Anterior cingulate cortex (tissue), 58 donors: ENCODE measurements around the gene SIRPB2.

Source experiments
- DNase-seq, 58 donors: peaks; one replicate each; lab custom pipeline; 2025; lab: John Stamatoyannopoulos, UW

The SIRPB2 gene

DNA sequence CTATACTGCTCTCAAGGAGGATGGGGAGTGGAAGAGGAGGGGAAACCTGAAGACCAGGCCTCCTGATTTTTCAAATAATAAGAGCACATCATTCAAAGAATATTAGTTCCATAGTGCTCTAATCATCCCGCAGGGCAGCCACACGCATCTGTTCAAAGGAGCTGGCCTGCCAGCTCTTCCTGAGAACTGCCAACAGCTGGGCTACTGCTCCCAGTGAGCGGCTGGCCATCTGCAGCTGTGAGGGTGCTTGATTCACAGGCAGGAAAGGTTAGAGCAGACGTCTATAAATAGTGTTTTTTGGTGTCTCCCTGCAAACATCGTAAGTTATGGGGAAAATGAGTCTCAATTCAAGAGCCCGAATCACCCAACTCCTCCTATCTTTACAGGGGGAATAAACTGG is 41.9 kb downstream of the SIRPB2 start:
- DNase-seq: no peak

- no peak for DNase-seq
Measured at GRCh38 chr20:1448081-1448620, 43.1 kb downstream of the SIRPB2 start.

DNA sequence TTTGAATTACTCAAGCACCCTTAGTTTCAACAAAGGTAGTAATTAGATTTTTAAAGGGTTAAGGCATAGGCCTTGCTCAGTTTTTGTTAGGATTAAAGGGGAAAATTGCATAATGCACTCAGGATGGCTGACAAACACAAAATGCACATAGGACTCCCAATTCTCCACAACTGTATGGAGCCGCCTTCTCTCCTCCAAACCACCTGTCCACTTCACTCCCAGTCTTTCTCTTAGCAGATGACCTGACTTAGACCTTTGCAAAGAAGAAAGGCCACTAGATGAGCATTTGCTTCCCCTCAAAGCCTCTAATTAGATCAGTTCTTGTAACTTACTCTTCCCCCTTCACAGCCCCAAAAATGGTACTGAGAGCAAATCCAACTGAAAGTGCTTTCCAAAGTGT is 44.7 kb downstream of the SIRPB2 start:
- no peak for DNase-seq

- DNase-seq: peak in 9 of 58 donors; percentile 1 to 28 (median 13)
Measured at GRCh38 chr20:1443085-1443484, 48.1 kb downstream of the SIRPB2 start.

DNA sequence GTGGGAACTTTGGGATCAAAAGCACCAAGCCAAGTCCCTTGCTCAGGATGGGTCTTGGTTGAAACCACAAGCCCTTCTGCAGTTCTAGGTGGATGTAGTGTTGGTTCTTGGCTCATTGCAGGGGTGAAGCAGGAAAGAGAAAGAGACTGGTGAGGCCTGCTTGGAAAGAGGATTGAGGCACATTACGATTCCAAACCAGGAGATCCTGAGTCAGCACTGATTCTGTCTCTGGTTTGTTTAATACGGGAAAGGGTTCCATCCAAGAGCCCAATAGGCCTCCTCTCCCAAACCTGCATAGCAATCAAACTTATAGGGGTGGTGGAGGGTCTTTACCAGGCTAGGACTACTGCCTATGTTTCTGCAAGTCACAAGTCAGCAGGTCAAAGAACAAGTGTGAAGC is 48.9 kb downstream of the SIRPB2 start:
- no peak for DNase-seq

- DNase-seq: no peak
Measured at GRCh38 chr20:1441133-1441532, 50.1 kb downstream of the SIRPB2 start.

DNA sequence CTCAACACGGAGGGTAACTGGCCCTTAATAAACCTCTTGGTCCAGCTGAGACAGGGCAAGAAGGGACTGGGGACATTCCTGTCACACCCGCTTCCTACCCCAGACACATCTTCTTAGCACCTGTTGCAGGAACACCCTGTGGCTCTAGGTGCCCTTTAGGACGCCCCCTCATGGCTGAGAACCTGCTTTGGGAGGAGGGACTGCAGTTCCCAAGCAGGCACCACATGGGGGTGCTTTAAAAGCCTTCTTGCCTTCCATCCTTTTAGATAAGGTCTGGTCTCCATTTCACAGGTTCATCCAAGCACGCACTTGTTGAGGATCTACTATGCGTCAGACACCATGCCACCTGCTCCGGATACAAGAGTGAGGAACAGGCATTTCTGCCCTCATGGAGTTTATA is 51.2 kb downstream of the SIRPB2 start:
- no peak for DNase-seq

DNA sequence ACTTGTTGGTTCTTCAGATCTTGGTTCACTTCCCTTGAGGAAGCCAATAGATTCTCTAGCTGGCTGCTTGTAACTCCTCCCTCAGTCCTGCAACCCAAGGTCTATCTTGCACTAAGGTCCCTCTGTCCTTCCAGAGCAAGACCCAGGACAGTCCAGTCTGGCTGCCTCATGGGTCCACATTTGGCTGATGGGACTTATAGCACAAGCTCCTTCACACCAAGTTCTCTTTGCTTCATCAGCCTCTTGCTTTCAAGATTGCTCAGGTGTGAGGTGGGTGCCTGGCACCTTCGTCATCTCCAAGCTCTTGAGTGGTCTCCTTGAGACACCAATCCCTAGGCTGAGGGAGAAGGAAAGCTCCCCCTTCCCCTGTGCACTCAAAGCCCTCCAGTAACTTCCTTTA is 52.9 kb downstream of the SIRPB2 start:
- no peak for DNase-seq

DNA sequence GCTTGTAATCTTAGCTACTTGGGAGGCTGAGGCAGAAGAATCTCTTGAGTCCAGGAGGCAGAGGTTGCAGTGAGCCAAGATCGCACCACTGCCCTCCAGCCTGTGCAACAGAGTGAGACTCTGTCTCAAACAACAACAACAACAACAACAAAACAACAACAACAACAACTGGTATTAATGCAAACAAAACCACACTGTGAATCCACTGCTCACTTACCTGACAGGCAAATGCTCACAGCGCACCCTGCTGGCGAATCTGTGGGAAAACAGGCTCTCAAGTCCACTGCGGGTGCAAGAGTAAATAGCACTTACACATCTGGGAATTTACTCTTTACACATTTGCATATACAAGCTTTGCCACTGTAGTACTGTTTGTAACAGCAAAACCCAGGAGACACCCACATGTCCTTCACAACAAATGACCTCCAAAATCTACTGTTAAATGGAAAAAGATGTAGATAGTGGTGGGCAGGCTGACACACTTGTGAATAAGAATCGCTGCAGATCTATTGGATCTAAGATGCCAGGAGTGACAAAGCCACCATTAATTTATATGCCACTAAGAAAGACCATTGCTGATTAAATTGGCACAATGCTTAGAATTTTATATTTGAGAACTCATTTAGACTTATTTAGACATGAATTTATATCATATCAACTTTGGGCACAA is 53.9 kb downstream of the SIRPB2 start:
- peak in 53 of 58 donors; percentile 7 to 79 (median 41) for DNase-seq

GRCh38 chr20:1436263-1436662 is 55.0 kb downstream of the SIRPB2 start:
- DNase-seq: no peak

- no peak for DNase-seq
Measured at GRCh38 chr20:1435337-1435699, 55.9 kb downstream of the SIRPB2 start.

- peak in 4 of 58 donors; percentile 4 to 7 (median 5) for DNase-seq
Measured at GRCh38 chr20:1434571-1435336, 56.5 kb downstream of the SIRPB2 start.

DNA sequence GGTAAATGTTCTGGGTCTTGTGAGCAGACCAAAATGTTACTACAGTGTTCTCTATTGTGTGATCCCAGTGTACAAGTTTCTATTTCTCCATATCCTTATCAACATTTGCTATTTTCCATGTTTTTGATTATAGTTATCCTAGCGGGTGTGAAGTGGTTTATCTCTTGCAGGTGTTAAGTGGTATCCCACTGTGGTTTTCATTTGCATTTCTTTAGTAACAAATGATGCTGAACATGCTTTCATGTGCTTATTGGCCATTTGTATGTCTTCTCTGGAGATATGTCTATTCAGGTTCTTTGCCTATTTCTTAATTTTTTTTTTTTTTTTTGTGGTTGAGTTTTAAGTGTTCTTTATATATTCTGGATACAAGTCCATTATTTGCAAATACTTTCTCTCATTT is 60.1 kb downstream of the SIRPB2 start:
- no peak for DNase-seq

DNA sequence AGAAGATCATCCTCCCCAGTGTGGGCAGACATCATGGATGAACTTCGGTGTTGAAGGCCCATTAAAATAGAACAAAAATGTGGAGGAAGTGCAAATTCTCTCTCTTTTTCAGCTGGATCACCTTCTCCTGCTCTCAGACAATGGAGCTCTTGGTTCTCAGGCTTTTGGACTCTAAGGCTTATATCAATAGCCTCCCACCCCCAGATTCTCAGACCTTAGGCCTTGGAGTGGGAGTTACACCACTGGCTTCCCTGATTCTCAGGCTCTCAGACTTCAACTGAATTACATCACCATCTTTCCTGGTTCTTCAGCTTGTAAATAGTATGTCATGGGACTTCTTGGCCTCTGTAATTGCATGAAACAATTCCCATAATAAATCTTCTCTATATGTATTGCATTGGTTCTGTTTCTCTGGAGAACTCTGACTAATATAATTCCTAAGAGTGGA is 61.2 kb downstream of the SIRPB2 start:
- DNase-seq: no peak

GRCh38 chr20:1429143-1429728 is 62.0 kb downstream of the SIRPB2 start:
- no peak for DNase-seq

DNA sequence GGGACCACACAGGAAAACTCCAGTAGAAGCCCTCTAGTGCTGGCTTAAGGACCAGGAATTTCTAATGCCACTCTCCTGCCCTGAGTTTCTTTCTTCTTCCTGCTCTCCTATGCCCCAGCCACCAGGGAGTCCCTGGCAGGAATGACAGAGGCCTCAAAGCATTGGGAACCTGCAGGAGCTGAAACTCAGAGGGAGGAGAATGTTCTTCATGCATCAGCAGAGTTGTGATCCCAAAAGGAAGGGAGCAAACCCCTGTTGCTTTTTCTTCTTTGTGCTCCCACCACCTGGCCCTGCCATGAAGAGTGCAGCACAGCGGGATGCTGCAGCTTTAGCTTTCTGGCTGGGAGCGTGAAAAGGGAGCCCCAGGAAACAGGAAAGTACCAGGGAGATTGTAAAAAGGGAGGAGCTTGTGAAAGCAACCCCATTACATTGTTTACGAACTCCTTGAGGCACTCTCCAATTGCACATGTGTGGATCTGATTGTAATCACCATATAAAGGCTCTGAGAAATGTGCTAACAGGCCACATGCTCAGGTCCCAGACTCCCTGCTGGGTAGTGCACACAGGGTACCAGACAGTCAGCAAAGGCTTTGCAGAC is 63.7 kb downstream of the SIRPB2 start:
- DNase-seq: no peak

- DNase-seq: no peak
Measured at GRCh38 chr20:1426231-1426849, 64.9 kb downstream of the SIRPB2 start.
